Right lobe of liver (tissue), 6 donors: ENCODE measurements around the gene DDRGK1. TPM values are rescaled to one million over a fixed set of nuclear protein-coding genes. Genes with fewer than 3 reads are reported as not detected.
A peak's percentile ranks its signal among the peaks of the same experiment; 100 is the strongest.
"Not testable (repeated sequence)": the region's sequence is repeated elsewhere in the genome, so short reads cannot be mapped to it uniquely, and the experiment has no call there.

Source experiments
- ATAC-seq, 4 donors: fragments of 200-7000 bp; cut with Tn5 transposase; one replicate each; pipeline ENCODE4 v1.9.1; 2020; ENCODE audit warnings: mild to moderate bottlenecking in 4 of 4, moderate library complexity in 4 of 4
- DNase-seq, 3 donors: peaks; one replicate each; pipeline ENCODE4 v3.0.0-alpha.2; 2020
- H3K27ac ChIP-seq, 3 donors: fragments of 200-600 bp; one replicate each; pipeline ENCODE4 v1.8.0; 2022
- H3K27me3 ChIP-seq, 2 donors: fragments of 200-600 bp; one replicate each; pipeline ENCODE4 v1.8.0; 2022
- H3K36me3 ChIP-seq, 4 donors: fragments of 200-600 bp; sonication (generic) in 1 of 4; one replicate each; pipeline versions ENCODE4 v1.5.1 to v1.8.0; 2017 to 2022; ENCODE audit warnings: control low read depth in 1 of 4
- H3K4me1 ChIP-seq, 4 donors: fragments of 200-600 bp; sonication (generic) in 1 of 4; one replicate each; pipeline versions ENCODE4 v1.5.1 to v1.8.0; 2017 to 2022; ENCODE audit warnings: control low read depth in 1 of 4
- H3K4me3 ChIP-seq, 3 donors: fragments of 200-600 bp; one replicate each; pipeline ENCODE4 v1.8.0; 2022
- H3K9me3 ChIP-seq, 4 donors: fragments of 200-600 bp; sonication (generic) in 1 of 4; one replicate each; pipeline versions ENCODE4 v1.5.1 to v1.8.0; 2017 to 2022; ENCODE audit warnings: control low read depth in 1 of 4
- CTCF ChIP-seq, 4 donors: fragments of 200-600 bp in 3 of 4; fragments of 450-650 bp in 1 of 4; IDR thresholded peaks; one replicate each; pipeline versions ENCODE4 v1.5.1 to v1.8.0; 2016 to 2022; ENCODE audit warnings: antibody characterized with exemption in 4 of 4, mild to moderate bottlenecking in 2 of 4
- POLR2A ChIP-seq: fragments of 450-650 bp; IDR thresholded peaks from one replicate; pipeline ENCODE4 v1.6.1; 2017; ENCODE audit warnings: antibody characterized with exemption, mild to moderate bottlenecking
- WGBS: methylation state at CpG from one replicate; pipeline ENCODE4 v1.1.6; 2018; ENCODE audit warnings: low coverage, low lambda C conversion rate; ENCODE audit not compliant: insufficient coverage; ENCODE audit errors: missing lambda C conversion rate; 5-methylcytosine and 5-hydroxymethylcytosine counted together
- intact Hi-C, 2 donors: fragments of 100-400 bp; cut with DNase I; formaldehyde crosslinking; loops; one replicate each; pipeline versions ENCODE4 v1.11.2 to v1.14.1; 2022
- total RNA-seq, 6 experiments: library from RNA; depleted of rRNA in 2 of 6; stranded (reverse); fragments of >200 nt in 2 of 6; fragmentation: NEBNext Ultra II Directional in 3 of 6; extraction: Animal tissue kit (Norgen Biotek cat#: 25700) in 3 of 6; gene quantifications; one replicate each; pipeline versions ENCODE4 v1.1.0 to v1.2.4, GENCODE V29; 2016 to 2023
- donor health status: DM: no; HTN: yes; CAD: no.
- donor health status: DM: no; HTN: no; CAD: no.
- donor health status: DM: no; HTN: no; CAD: no.
- donor health status: DM: no; HTN: yes; CAD: no.
- donor health status: DM: no; HTN: yes; CAD: no.

The DDRGK1 gene
- total RNA-seq, 6 experiments from 2014 or later = 55.0 to 76.1 (median 60.1) TPM

- ATAC-seq (peak in 2 of 4 donors; percentile 3 to 7), DNase-seq (no peak)
Measured at GRCh38 chr20:3158968-3159431, 45.5 kb downstream of the DDRGK1 start.

GRCh38 chr20:3157817-3158216 lies 46.7 kb downstream of the DDRGK1 start:
- intact Hi-C loops = no loop called here

More at GRCh38 chr20:3158968-3159431, 45.5 kb downstream of the DDRGK1 start:
- H3K27ac ChIP-seq = peak overlapping the region; percentile 71 to 80 (median 79)
- H3K4me3 ChIP-seq = peak overlapping the region; percentile 77 to 98 (median 94)
- H3K36me3 ChIP-seq = peaks cover 0 to 9% (median 0%) of the 10 kb centered on the region in 4 donors
- peaks cover 0 to 28% (median 11%) of the 10 kb centered on the region in 4 donors for H3K4me1 ChIP-seq
- no peaks in the 10 kb centered on the region for H3K27me3 ChIP-seq
- no peaks in the 10 kb centered on the region for H3K9me3 ChIP-seq
- 5% methylated on average over 10 of the region's 10 CpGs for WGBS
- no peak for TF ChIP-seq CTCF (IDR thresholded peaks at IDR 0.05)
- no peak for TF ChIP-seq POLR2A
- intact Hi-C loops = no loop called here

GRCh38 chr20:3156811-3157619 lies 47.5 kb downstream of the DDRGK1 start:
- DNase-seq (no peak), ATAC-seq (no peak)
- intact Hi-C loops = no loop called here
- Histone ChIP-seq H3K4me3 (no peak overlapping the region), H3K27ac (no peak overlapping the region), H3K9me3 (no peaks in the 10 kb centered on the region), H3K27me3 (no peaks in the 10 kb centered on the region), H3K4me1 (peaks cover 0 to 28% (median 11%) of the 10 kb centered on the region in 4 donors), H3K36me3 (peaks cover 0 to 9% (median 0%) of the 10 kb centered on the region in 4 donors)
- 52% methylated on average over 7 of the region's 8 CpGs for WGBS
- TF ChIP-seq POLR2A (no peak), CTCF (IDR thresholded peaks at IDR 0.05) (no peak)

More at GRCh38 chr20:3157817-3158216, 46.7 kb downstream of the DDRGK1 start:
- ATAC-seq (no peak), DNase-seq (no peak)
- no peaks in the 10 kb centered on the region for H3K27me3 ChIP-seq
- no peak overlapping the region for H3K4me3 ChIP-seq
- H3K27ac ChIP-seq = no peak overlapping the region
- H3K9me3 ChIP-seq = no peaks in the 10 kb centered on the region
- TF ChIP-seq POLR2A (no peak), CTCF (IDR thresholded peaks at IDR 0.05) (no peak)
- WGBS = 76% methylated on average over 10 of the region's 11 CpGs
- H3K36me3 ChIP-seq = peaks cover 0 to 9% (median 0%) of the 10 kb centered on the region in 4 donors
- H3K4me1 ChIP-seq = peaks cover 0 to 28% (median 11%) of the 10 kb centered on the region in 4 donors

- DNase-seq, H3K4me3 ChIP-seq, intact Hi-C loops, H3K9me3 ChIP-seq, H3K4me1 ChIP-seq, H3K27me3 ChIP-seq, H3K27ac ChIP-seq, ATAC-seq: not testable (repeated sequence)
- 88% methylated on average over 6 of the region's 10 CpGs for WGBS
- peaks cover 0 to 31% (median 10%) of the 10 kb centered on the region in 4 donors for H3K36me3 ChIP-seq
Measured at GRCh38 chr20:3152057-3152644, 52.3 kb downstream of the DDRGK1 start.

GRCh38 chr20:3150908-3151307 lies 53.6 kb downstream of the DDRGK1 start:
- no peak for TF ChIP-seq CTCF (IDR thresholded peaks at IDR 0.05)
- no peak for ATAC-seq
- H3K27ac ChIP-seq = no peak overlapping the region
- H3K4me1 ChIP-seq = no peaks in the 10 kb centered on the region
- intact Hi-C loops = no loop called here
- no peak for DNase-seq
- H3K36me3 ChIP-seq = peaks cover 0 to 39% (median 10%) of the 10 kb centered on the region in 4 donors
- H3K9me3 ChIP-seq = no peaks in the 10 kb centered on the region
- H3K27me3 ChIP-seq = no peaks in the 10 kb centered on the region
- no peak overlapping the region for H3K4me3 ChIP-seq
